Psoas muscle (tissue), 8 donors: ENCODE results near the gene ABHD1. TPM values are rescaled to one million over a fixed set of nuclear protein-coding genes. Genes with fewer than 3 reads are reported as not detected.
"Not testable (repeated sequence)": the region's sequence is repeated elsewhere in the genome, so short reads cannot be mapped to it uniquely, and the experiment has no call there.

Source experiments
- ATAC-seq, 4 donors: fragments of 200-7000 bp; cut with Tn5 transposase; one replicate each; pipeline ENCODE4 v1.9.1; 2020; ENCODE audit warnings: moderate library complexity in 3 of 4, mild to moderate bottlenecking in 2 of 4
- DNase-seq, 2 donors: peaks; one replicate each; pipeline ENCODE4 v3.0.0-alpha.2; 2020
- H3K27ac ChIP-seq: fragments of 200-600 bp; one replicate; pipeline ENCODE4 v1.8.0; 2022
- H3K27me3 ChIP-seq, 3 donors: fragments of 200-600 bp in 1 of 3; one replicate each; pipeline versions ENCODE4 v1.6.1 to v1.8.0; 2013 to 2022; ENCODE audit warnings: low read length in 2 of 3, mild to moderate bottlenecking in 2 of 3, moderate library complexity in 1 of 3; ENCODE audit not compliant: insufficient read depth in 3 of 3
- H3K36me3 ChIP-seq, 2 donors: fragments of 200-600 bp in 1 of 2; one replicate each; pipeline versions ENCODE4 v1.6.1 to v1.8.0; 2013 to 2022; ENCODE audit warnings: low read depth in 1 of 2, mild to moderate bottlenecking in 1 of 2, moderate library complexity in 1 of 2; ENCODE audit not compliant: insufficient read depth in 1 of 2
- H3K4me1 ChIP-seq: fragments of 200-600 bp; one replicate; pipeline ENCODE4 v1.8.0; 2022
- H3K4me3 ChIP-seq: fragments of 200-600 bp; one replicate; pipeline ENCODE4 v1.8.0; 2022; ENCODE audit warnings: mild to moderate bottlenecking
- H3K9me3 ChIP-seq: fragments of 200-600 bp; one replicate; pipeline ENCODE4 v1.8.0; 2022
- CTCF ChIP-seq: fragments of 200-600 bp; IDR thresholded peaks from one replicate; pipeline ENCODE4 v1.8.0; 2022; ENCODE audit warnings: antibody characterized with exemption
- WGBS, 3 donors: extraction: QIAGEN DNeasy Blood & Tissue Kit; methylation state at CpG; one replicate each; pipeline versions ENCODE4 v1.1.6 to v1.1.7; 2013; 5-methylcytosine and 5-hydroxymethylcytosine counted together
- intact Hi-C, 2 donors: fragments of 100-400 bp; cut with DNase I; formaldehyde crosslinking; loops; one replicate each; pipeline versions ENCODE4 v1.11.0 to v1.14.2; 2022
- polyA plus RNA-seq, 3 donors: library from polyadenylated mRNA; stranded (reverse); fragments of 200-250 nt; gene quantifications; one replicate each; pipeline ENCODE4 v1.2.3, GENCODE V29; 2013
- total RNA-seq, 4 donors: library from RNA; stranded (reverse); fragmentation: NEBNext Ultra II Directional in 2 of 4; extraction: Animal tissue kit (Norgen Biotek cat#: 25700) in 2 of 4; gene quantifications; one replicate each; pipeline versions ENCODE4 v1.2.1 to v1.2.4, GENCODE V29; 2021 to 2023
- donor health status: healthy with polysubstance abuse.
- donor health status: DM: no; HTN: no; CAD: no; lungs with moderate emphysema.
- donor health status: Bipolar disorder and iron deficiency.
- donor health status: healthy.
- donor health status: DM: yes; HTN: yes; CAD: no.
- donor health status: DM: no; HTN: no; CAD: no.
- donor health status: DM: no; HTN: no; CAD: no.
- donor health status: DM: yes; HTN: yes; CAD: no.

ABHD1 gene
- total and polyA plus RNA-seq, 7 donors, result 1.4 to 4.5 (median 3.8) TPM

GRCh38 chr2:27115519-27115918 is 8.1 kb upstream of the ABHD1 start:
- ATAC-seq, result no peak
- WGBS, 3 donors, result 62 to 75% (median 73%) methylated on average over 2 of the region's 2 CpGs
- H3K27ac ChIP-seq, result no peak overlapping the region

DNA sequence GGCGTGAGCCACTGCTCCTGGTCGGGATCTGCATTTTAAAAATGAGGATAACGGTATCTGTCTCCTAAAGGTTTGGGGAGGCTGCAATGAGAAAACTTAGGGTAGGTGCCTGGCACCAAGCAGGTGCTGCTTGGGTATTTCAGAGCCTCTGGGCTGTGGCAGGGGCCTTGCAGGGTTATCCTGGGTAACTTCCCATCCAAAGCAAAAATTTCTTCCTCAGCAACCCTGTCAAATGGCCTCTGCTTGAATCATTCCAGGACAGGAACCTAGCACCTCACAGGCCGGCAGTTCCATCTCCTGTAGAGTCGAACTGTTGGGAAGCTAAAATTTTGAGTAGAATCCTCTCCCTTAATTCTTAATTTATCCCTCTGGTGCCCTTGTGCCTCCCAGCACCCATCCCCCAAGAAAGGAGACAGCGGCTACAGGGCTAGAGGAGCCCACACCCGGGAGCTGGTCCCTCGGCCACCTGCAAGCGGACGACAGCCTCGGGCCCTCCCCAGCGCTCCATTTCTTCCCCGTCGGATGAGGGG is 5.6 kb upstream of the ABHD1 start:
- Histone ChIP-seq H3K36me3 (no peaks in the 10 kb centered on the region), H3K4me3 (peak overlapping the region; percentile 67), H3K9me3 (no peaks in the 10 kb centered on the region), H3K27me3 (peaks cover 0 to 9% (median 0%) of the 10 kb centered on the region in 3 donors), H3K27ac (no peak overlapping the region), H3K4me1 (peaks cover under 1% of the 10 kb centered on the region)
- TF ChIP-seq CTCF, result no peak
- WGBS, 3 donors, result 28 to 37% (median 32%) methylated on average over 11 to 14 of the region's 14 CpGs
- intact Hi-C loops, result no loop called here
- peak in 1 of 2 donors; percentile 32 for DNase-seq
- peak in 1 of 4 donors; percentile 8 for ATAC-seq

More at GRCh38 chr2:27115519-27115918, 8.1 kb upstream of the ABHD1 start:
- Histone ChIP-seq H3K4me1 (no peaks in the 10 kb centered on the region), H3K27me3 (peaks cover 0 to 9% (median 0%) of the 10 kb centered on the region in 3 donors), H3K4me3 (no peak overlapping the region), H3K36me3 (no peaks in the 10 kb centered on the region), H3K9me3 (no peaks in the 10 kb centered on the region)
- DNase-seq, result no peak
- no peak for TF ChIP-seq CTCF
- intact Hi-C loops, result no loop called here

GRCh38 chr2:27118525-27119329 is 4.9 kb upstream of the ABHD1 start, which contains the start of gene CGREF1:
TSS of gene CGREF1 (minus strand) at chr2:27119128. CDS start at chr2:27104366, 14,762 bp downstream.
- DNase-seq, result no peak
- peaks cover 0 to 9% (median 0%) of the 10 kb centered on the region in 3 donors for H3K27me3 ChIP-seq
- 3 to 7% (median 5%) methylated on average over 58 to 84 of the region's 84 CpGs for WGBS, 3 donors
- peaks cover 5% of the 10 kb centered on the region for H3K4me1 ChIP-seq
- no peak within 1 kb of the TSS for H3K27ac ChIP-seq
- no peaks in the 10 kb centered on the region for H3K36me3 ChIP-seq
- no peak for TF ChIP-seq CTCF
- peak within 1 kb of the TSS; percentile 67 for H3K4me3 ChIP-seq
- H3K9me3 ChIP-seq, result no peaks in the 10 kb centered on the region
- ATAC-seq, result peak in 3 of 4 donors; percentile 22 to 30 (median 23)
- intact Hi-C loops, result no loop called here

- DNase-seq, H3K27ac ChIP-seq, H3K36me3 ChIP-seq, H3K4me1 ChIP-seq, H3K27me3 ChIP-seq, H3K9me3 ChIP-seq, ATAC-seq, intact Hi-C loops: not testable (repeated sequence)
- WGBS, 3 donors, result 78 to 86% (median 84%) methylated on average over 8 of the region's 8 CpGs
- H3K4me3 ChIP-seq, result peak overlapping the region; percentile 67
These were observed 4.3 kb upstream of the ABHD1 start for GRCh38 chr2:27119330-27119670.

GRCh38 chr2:27121906-27122305 is 1.7 kb upstream of the ABHD1 start:
- Histone ChIP-seq H3K4me1 (peaks cover 12% of the 10 kb centered on the region), H3K27me3 (peaks cover 0 to 9% (median 0%) of the 10 kb centered on the region in 3 donors), H3K36me3 (no peaks in the 10 kb centered on the region), H3K27ac (no peak overlapping the region), H3K4me3 (no peak overlapping the region), H3K9me3 (no peaks in the 10 kb centered on the region)
- no peak for TF ChIP-seq CTCF
- intact Hi-C loops, result no loop called here
- ATAC-seq, result no peak
- 82 to 85% (median 83%) methylated on average over 2 of the region's 2 CpGs for WGBS, 3 donors
- no peak for DNase-seq
